Tongue (tissue), 2 donors: ENCODE measurements around the gene HILPDA. TPM values are rescaled to one million over a fixed set of nuclear protein-coding genes. Genes with fewer than 3 reads are reported as not detected.
A peak's percentile ranks its signal among the peaks of the same experiment; 100 is the strongest.

ENCODE experiments used
- DNase-seq: peaks from one replicate; pipeline ENCODE4 v3.0.0-alpha.2; 2015
- total RNA-seq: library from RNA; depleted of rRNA; stranded (reverse); fragments of >200 nt; gene quantifications from one replicate; pipeline ENCODE4 v1.2.3, GENCODE V29; 2014

The HILPDA gene, protein sequence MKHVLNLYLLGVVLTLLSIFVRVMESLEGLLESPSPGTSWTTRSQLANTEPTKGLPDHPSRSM
- total RNA-seq: 15.4 TPM

DNA sequence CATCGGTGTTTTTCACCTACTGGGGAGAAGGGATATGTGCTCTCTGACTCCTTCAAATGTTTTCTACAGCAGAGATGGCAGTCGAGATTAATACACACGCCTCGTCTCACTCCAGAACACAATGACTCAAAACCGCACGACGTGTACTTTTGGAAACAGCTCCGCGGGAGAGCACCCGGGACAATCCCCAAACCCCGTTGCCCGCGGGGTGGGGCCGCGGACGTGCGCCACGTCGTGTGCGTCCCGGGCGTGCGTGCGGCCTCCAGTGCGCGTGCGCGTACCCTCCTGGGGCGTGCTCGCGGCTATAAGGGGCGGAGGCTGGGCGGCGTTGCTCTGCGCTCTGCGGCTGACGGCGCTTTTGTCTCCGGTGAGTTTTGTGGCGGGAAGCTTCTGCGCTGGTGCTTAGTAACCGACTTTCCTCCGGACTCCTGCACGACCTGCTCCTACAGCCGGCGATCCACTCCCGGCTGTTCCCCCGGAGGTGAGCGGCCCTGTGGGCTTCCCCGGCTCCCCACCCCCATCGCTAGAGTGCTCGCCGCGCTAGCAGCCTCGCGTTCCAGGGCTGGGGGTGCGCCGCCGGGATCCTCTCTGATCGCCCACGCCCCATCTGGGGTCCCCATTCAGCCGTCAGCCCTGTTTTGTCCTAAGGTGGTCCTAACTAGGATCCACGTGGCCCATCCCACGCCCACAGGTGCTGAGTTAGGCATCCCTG is at the start of gene HILPDA:
Gene HILPDA (plus strand): TSS at position 336 of the 712 bp plus-strand sequence. CDS start 1,391 bp downstream, outside the sequence.
- peak; percentile 96 for DNase-seq

DNA sequence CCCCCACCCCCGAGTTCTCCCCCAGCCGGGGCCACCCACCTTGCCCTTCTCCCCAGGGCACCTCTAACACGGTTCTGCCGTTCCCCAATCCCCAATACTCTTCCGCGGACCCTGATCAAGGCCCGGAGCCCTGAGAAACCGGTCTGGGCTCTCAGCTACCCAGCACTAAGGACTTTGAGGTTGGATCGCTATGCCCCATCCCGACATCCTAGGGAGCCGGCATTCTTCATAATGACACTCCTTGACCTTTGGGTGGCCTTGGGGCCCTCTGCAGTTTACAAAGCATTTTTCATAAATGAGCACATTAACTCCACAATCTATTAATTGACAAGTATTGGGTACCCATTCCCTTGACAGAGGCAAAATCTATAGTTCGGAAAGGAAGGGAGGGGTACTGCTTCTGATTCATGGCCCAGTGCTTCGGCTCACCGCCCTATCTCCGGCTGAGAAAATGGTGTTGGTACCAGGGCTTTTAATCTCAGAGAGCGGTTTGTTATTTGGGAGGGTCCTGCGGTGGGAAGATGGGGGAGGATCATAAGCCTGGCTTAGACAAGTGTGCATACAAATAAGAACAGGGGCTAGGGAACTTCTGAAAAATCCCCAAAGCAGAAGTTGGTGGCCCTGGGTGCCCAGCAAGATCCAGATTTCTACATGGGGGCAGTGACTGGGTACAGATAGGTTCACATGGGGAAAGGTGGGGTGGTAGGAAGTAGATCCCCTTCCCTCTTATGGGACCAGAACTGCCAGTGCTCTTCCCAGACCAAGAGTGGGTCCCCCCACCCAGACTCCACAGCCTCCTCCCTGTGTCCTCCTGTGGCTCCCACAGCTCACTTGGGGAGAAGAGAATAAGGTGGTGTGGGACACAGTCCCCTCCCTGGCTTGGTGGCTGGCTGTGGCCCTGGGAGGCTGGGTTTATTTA is 49.1 kb upstream of the HILPDA start:
- no peak for DNase-seq

DNA sequence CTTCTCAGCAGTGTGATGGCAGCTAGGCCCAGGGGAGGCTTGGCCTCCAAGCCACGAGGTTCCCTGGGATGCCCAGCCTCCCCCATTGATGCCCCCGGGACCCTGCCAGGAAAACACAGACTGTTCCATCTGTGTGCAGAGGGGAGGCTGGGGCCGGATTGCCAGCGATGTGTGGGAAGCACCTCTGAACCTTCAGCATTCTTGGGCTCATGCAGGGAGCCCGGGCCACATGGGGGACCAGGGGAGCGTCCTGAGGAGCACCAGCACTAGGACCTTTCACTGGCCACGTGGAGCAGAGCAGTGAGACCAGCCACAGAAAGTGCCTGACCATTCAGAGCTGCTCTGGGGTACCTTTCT is 48.5 kb upstream of the HILPDA start:
- no peak for DNase-seq

DNA sequence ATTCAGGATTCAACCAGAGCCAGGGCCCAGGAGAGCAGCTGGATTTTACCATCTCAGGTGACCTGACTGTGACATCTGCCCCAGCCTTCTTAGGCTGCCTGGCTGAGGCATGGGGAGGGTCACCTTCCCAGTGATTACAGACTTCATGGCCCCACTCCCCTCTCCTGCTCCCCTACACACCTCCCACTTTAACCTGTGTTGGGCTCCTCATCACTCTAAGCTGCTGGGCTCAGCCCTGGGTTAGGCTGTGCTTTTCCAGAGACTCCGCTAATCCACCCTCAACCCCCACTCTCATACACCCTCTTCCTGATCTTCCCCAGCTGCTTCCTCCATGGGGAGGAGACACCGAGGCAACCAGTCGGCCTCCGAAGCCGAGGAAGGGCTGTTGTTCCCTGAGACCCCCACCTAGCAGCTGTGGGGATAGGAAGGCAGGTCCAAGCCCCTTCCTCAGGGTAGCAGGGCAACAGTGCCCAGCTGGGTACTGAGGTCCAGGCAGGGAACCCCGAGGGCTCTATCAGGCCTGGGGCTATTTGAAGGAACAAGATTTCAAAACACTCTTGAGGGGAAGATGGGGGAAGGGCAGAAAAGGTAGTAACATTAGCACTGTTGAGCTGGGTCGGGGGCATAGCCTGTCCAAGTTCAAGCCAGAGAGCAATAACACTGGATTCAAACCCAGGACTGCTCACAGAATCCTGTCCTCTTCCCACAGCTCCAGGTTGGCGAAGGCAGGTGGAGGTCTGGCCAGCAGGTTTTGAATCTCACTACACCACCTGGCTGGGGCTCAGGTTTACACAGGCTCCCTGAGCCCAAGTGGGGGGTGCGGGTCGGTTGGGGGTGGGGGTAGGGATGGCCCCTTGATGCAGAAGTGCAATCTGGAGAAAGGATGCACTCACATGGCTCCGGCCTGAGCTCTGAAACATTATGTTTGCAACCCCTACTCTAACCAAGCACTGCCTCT is 47.6 kb upstream of the HILPDA start:
- DNase-seq: no peak

DNA sequence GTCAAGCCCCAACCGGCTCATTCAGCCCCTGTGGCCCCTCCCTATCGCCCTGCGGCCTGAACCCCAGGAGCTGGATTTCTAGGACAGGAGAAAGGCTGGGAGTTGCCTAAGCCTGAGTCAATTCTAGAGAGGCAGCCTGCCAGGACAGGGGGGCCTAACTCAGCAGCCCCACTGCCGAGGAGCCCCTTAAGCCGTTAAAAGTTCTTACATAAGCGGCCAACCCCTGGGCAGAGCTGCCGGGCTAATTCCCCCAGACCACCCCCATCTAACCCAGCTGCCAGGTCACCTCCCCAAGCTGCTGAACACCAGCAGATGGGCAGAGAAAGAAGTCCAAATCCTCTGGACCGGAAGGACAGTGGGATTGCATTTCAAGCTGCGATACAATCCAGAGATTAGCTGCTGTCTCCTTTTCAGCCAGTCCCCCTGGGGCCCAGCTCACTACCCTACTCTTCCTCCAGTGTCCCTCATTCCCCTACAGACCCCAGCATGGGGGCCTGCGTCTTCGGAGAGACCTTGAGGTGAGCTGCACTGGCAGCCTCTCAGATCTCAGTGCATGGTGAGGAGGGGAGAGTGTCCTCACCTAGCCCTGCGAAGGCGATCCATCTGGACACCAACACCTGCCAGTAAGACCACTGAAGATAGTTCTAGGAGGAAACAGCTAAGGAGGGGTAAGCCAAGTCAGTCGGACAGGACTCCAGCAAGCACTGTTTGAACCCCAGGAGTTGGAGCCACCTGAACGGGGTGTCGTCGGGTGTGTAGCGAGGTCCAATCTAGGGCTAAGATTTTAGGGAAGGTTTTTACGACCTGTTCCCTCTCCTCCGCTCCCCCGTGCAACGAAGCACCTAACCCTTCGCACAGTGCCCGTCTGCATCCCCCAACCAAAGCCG is 46.7 kb upstream of the HILPDA start:
- peak; percentile 41 for DNase-seq

DNA sequence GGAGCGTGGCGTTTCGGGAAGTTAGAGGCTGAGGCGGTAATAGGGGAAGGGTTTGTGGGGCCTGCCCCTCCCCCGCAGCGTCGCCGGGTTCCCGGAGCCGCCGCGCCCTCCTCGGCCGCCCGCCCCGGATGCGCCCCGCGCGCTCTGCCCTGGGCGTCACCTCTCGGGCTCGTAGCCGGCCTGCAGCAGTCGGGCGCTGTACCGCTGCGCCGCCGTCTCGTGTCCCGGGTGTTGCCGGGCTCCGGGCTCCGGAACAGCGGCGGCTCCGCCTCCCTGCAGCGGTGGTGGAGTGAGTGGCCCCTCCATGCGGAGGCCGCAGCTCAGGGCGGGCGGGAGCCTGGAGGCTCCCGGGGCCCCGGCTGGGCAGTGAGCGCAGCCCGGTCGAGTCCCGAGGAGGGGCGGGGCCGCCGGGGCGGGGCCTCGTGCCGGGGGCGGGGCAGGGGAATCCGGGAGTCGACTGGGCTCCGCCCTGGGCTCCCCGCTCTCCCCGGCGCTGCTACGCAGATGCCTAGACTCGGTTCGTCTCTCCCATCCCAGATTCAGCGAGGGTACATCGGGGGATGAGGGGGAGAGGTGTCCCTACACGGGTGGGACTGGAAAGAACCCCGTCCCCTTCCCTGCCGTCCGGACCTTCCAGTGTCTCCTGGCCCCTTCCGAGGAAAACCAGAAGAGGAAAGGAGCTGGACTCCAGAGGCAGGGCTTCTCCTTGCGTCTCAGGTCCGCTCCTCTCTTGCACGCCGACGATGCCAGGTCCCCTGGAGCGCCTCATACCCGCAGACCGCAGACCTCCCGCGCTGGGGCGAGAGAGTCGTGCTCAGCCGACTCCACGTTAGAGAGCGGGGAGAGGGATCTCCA is 45.9 kb upstream of the HILPDA start, which contains the start of gene IMPDH1:
Gene IMPDH1 (minus strand): TSS at position 387 of the 855 bp plus-strand sequence. CDS start 81 bp downstream, at position 306.
- peak; percentile 87 for DNase-seq

DNA sequence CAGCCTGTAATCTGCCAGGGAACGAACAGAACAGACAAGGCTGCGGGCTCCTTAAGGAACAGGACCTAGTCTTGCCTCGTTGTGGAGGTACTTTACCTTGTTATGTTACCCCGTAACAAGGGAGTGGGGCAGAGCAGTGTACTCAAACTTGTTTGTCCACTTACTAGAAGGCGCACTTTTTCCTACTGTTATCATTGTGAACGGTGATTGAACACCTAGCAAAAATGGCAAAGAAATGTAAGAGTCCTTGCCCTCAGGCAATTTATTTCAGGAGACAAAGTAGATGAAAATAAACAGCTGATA is 45.3 kb upstream of the HILPDA start:
- no peak for DNase-seq

DNA sequence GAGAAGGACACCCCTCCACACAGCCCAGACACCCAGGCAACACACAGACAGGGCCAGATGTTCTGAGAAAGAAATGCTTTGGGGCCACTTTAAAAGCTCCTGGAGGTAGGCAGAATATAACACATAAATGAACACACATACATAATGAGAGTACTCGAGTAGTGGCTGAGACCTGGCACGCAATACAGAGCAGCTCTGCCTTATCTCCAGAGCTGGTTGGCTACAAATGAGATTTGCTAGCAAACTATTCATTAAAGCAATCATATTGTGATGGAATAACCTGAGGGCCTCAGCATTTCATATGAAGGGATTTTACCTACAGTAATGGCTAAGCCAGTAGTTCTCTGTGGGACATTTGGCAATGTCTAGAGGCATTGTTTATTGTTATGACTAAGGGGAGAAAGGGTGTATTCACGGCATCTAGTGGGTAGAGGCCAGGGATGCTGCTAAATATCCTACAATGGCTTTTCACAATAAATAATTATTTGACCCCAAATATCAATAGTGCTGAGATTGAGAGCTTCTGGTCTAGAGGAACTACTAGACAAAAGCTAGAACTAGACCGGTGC is 40.4 kb upstream of the HILPDA start:
- no peak for DNase-seq

DNA sequence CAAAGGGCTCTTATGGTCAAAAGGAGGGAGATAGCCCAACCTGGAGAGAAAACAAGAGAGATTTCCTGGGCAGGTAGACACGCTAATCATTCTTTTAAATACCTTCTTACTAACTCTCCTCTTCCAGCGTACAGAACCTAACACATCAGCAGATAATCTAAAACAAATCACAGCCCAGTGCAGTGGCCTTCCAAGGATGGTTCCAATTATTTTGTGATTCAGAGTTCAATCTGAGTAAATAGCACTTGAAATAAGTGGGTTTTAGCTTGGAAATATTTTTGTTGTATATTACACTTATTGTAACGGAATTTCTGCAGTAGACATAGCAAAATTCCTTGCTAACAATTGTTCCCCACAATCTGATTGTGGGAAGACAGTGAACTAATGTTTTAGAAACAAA is 38.6 kb upstream of the HILPDA start:
- DNase-seq: no peak

DNA sequence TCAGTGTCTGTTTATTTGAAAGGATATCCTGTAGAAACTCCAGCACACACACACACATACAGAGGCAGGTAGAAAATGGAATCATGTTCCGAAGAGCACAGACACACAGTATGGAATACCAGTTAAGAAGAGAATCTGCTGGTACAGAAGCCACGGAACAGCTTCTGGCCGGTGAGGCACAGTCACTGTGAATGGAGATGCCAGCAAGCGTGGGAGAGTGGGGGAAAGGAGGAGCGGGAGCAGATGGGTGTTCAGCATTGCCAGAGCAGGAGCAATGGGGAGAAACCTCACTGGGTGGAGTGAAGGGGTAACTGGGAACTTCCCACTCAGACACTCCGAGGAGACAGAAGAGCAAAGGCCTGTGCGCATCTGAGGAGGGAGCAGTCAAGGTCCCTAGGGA is 36.4 kb upstream of the HILPDA start:
- no peak for DNase-seq

DNA sequence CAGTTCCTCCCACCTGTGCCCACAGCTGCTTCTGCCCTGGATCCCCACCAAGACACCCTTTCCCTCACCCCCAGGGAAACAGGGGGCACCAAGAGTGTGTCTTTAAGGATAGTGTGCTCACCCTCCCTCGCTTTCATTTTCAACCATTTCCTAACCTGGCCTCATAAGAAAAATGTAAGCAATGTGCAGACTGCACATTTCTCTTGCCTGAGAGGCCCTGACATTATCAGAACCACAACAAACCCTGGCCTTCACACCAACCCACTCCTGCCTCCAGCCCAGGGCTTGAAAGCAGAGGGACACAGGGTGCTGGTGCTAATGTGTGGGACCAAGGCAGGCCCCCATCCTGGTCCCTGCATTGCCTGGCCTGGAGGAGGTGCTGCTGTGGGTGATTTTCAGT is 34.9 kb upstream of the HILPDA start:
- DNase-seq: no peak

DNA sequence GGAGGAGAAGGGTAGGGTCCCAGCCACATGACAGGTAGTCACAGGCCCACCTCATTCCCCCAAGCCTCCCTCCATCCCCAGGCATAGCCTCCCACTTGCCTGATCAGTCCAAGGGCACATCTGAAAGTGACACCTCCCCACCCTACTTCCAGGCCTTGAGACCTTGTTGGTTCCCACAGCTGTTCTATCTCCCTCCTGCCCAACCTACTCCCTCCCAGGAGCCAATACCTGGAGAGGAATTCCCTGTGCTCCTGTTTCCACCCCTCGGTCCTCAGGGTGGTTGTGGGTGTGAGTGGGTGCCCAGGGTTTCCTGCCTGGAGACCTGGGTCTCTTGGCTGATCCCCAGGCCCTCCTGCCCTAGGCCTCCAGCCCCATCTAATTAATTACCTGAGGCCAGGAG is 34.3 kb upstream of the HILPDA start:
- DNase-seq: no peak

DNA sequence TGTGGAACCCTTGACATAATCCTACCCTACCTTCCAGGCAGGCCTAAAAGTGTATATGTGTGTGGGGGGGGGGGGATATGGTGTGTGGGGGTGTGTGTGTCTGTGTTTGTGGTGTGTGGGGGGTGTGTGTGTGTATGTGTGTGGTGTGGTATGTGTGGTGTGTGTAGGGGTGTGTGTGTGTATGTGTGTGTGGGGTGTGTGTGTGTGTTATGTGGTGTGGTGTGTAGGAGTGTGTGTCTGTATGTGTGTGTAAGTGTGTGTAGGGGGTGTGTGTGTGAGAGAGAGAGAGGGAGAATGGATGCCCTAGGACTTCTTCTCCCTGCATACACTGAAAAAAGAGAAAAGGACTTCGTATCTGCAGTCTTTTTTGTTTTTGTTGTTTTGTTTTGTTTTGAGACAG is 33.6 kb upstream of the HILPDA start:
- DNase-seq: no peak

DNA sequence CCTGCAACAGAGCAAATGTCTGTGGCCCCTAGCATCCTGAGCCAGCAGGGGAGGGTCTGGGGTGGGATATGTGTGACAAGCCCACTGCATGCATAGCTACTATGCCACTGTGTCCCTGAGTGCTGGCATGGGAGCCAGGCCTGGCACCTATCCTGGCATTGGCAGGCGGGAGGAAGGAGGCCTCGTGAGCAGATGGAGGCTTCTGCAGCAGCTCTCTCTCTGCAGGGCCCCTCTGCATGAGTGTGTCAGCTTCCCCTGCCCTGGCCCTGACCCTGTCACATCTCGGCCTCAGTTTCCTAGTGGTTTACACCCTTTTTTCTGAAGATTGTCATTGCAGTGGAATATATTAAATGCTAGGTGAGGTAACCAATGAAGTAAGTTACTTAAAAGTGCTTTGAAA is 32.8 kb upstream of the HILPDA start:
- DNase-seq: peak; percentile 22

DNA sequence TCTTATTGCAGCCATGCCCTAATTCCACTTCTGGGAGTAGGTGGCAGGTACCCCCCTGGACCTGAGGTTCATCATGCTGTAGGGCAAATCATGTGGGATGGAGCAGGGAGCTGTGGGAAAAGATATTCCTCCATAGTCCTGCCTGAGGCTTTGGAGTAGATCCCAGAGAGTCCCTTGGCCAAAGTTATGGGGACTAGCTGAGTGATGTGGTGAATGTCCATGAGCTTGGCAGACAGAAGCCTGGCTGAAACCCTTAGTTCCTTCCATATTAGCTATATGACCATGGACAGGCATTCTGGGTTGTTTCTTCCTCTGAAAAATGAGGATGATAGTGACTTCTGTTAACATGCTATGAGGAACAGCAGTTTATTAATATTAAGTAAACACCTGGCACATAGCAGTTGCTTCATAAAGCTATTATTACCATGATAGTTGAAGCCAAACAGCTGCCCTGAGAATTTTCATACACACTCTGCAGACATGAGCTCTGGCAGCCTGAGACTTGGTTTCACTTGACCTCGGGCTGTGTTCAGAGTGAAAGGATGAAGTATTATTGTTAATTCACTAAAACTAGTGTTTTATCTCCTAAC is 30.9 kb upstream of the HILPDA start:
- DNase-seq: peak; percentile 44

DNA sequence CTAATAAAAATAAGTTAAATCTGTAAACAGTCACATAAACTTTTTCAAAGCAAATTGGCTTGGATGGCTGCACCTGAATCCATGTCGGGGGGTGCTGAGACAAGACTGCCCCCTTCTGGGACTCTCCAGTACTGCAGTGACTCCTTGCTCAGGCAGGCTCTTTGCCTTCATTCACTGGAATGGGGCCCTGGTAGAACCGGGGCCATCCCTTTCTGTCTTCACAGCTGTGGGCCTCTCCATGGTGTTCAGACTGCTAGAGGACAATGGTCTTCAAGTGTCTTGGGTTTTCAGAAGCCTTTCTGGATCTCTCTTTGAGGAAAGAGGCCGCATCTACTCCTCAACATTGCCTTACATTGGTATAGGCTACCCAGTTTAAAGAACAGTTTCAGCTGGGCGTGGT is 29.8 kb upstream of the HILPDA start:
- peak; percentile 76 for DNase-seq

DNA sequence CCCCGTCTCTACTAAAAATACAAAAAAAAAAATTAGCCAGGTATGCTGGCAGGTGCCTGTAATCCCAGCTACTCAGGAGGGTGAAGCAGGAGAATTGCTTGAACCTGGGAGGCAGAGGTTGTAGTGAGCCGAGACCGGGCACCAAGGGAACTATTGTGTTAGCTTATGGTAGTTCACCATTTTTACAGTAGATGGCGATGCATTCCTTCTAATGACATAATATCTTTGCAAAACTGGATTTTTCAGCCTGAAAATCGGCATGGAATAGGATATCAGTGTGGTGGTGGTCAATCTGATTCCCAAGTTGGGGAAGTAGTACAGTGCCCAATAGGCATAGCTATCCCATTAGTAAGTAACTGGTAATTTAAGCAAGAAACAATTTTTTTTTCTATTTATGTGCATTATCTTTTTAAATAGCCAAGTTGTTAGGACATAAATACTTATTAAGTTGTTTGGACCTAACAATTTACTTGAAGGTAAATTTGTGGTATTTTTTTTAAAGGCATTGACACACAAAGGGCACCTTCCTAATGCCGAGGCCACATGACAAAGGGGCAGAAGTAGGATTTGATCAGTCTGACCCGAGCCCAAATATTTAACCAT is 28.3 kb upstream of the HILPDA start:
- peak; percentile 86 for DNase-seq

DNA sequence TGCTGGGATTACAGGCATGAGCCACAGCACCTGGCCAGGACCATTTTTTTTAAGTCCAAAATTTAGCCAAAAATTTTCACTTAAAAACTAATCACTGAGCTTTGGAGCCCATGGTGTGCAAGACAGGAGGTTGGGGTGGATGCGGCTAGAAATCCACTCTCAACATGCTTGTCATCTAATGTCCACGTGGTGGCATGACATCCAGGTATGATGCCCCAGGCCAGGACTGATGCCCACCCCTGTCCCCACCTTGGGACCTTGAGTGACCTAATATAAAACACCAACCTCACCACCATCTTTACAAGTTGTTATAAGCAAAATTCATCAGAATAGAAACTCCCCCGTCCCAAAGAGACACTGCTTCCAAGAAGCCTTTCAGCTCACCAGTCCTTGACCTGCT is 25.5 kb upstream of the HILPDA start:
- DNase-seq: no peak

DNA sequence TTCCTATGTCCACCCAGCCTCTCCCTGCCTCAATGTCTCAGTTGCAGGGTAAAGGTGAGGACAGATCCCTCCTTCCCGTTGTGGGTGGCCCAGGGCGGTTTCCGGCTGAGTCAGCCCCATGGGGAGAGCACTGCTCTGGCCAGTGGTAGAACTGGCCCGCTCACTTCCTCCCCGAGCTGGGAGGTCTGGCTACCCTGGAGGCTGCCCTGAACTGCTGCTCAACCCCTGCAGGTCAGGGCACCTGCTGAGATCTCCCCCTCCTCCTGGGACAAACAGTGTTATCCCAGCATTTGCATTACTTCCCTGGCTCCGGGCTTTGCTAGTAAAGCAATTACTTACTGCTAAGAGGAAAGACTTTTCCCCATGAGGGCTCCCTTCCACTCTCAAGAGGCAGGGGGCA is 24.5 kb upstream of the HILPDA start:
- DNase-seq: no peak
